Jurkat, Clone E6-1 (cell line): ENCODE results near the gene ING1.
"Not testable (repeated sequence)": the region's sequence is repeated elsewhere in the genome, so short reads cannot be mapped to it uniquely, and the experiment has no call there.

Experiments
- DNase-seq: peaks from one replicate; pipeline ENCODE4 v3.0.0-alpha.2; 2011; ENCODE audit warnings: low read depth, low spot score
- H3K4me3 ChIP-seq: 2 replicates; pipeline ENCODE4 v1.5.1; 2011; ENCODE audit warnings: mild to moderate bottlenecking, low read length, control low read depth, moderate library complexity

ING1 gene

DNA sequence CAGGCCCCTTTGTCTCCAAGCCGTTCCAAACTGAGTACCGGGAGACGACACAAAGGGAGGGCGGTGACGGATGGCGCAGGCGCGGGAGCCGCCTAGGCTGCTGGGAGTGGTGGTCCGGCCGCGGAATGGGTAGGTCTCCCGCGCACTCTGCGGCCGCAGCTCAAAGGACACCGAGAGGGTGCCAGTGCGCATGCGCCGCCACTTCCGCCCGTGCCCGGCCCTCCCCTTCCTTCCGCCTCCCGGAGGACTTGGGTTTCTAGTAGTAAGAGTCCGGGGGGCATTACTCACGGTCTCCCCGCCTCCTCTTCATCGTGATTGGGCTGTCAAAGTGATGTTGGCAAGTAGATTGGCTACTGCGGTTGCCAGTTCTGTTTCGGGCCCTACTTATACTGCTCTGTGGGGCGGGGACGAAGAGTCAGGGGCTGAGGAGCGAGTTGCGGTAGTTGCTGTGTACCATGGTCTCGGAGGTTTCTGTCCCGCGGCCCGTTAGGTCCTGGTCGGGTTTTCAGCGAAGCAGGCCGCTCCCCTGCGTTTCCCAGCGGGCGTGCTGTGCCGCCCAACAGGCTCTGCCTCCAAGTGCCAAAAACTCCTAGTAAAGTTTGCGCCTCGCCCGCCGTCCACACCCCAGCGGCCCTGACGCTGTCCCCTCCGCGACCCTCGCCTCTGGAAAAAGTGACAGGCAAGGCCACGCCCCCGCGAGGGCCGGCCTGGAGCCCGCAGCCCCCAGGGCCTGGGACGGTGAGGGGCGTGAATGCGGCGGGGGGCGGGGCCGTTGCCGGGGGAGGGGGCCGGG, 455 bp upstream of the ING1 start:
- peak overlapping the region; percentile 88 for H3K4me3 ChIP-seq
- peak; percentile 100 for DNase-seq

DNA sequence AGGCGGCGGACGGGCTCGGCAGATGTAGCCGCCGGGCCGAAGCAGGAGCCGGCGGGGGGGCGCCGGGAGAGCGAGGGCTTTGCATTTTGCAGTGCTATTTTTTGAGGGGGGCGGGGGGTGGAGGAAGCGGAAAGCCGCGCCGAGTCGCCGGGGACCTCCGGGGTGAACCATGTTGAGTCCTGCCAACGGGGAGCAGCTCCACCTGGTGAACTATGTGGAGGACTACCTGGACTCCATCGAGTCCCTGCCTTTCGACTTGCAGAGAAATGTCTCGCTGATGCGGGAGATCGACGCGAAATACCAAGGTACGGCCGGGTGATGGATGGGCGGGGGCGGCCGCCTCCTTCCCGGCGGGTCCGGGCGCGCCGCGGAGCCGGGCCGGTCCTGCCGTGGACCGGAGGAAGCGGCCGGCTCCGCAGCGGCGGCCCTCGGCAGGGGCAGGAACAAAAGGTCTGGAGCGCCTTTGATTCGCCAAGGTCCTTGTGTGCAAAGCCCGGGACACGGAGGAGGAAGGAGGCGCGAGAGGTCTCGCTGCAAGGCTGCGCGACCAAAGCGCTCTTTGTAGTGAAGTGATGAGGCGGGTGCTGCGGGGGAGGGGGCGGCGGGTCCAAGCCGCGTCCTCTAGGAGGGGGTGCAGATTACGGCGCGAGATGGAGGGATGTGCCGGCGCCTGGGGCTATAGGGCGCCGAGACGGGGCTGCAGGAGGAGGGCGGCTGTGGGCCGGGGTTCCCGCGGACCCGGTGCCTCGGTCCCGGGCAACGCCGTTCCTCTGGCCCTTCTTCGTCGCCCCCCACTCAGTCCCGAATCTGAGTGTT, 689 bp downstream of the ING1 start:
- H3K4me3 ChIP-seq, result peak overlapping the region; percentile 88
- no peak for DNase-seq

DNA sequence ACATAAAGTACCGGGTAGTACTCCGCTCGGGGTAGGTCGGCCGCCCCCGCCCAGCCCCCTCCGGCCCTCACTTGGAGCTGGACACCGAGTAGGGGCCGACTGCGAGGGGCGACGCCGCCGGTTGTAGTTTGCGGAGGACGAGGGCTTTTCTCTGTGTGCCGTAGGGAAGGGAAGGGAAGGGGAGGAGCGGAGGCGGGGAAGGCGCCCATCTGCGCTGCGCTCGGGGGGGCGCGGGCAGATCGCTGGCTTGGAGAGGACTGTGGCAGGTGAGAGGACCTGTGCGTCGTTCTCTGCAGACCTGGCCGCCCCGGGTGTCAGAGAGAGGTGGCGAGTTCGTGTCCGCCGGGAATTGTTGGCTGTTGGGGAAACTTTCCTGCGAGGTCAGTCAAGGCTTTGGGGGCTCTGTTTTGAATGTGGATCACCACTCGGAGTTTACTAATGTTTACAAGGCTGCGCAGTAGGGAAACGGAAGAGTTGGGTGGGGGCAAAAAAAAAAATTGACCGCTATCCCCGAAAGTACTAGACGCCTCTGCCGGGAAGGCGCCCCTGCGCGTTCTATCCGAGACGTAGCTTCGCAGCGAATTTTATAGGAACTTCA, 1.4 kb downstream of the ING1 start:
- DNase-seq, result no peak
- peak overlapping the region; percentile 88 for H3K4me3 ChIP-seq

DNA sequence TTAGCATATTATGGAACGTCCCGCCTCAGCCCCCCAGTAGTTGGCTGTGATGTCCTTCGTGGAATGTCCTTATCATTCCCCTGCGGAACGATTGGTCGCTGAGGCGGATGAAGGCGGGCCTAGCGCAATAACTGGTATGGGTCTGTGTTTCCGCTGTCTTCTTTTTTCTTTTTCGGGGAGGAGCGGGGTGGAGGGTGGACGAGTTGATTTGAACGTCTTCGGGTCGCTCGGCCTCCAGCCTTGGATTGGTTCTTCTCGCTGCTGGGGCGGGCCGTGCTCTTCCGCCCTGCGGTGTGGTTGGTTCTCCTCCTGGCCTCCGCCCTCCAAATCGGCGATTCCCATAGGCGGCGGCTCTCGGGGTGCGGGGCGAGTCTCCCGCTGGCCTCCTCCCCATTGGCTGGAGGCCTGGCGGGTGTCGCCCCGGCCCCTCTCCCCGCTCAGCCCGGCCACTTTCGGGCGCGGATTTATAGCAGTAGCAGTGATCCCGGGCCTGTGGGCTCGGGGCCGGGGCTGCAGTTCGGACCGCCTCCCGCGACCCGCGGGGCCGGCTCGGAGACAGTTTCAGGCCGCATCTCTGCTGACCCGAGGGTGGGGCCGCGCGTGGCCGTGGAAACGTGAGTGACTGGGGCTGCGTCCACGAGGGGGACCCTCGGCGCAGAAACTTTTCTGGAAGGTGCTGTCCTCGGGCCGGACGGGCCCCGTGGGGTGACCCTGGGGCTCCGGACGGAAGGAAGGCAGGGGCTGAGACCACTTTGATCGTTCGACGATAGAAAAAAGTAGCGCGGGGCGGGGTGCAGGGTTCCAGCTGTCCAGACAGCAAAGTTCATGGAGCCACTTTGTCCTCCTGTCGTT, 2.1 kb downstream of the ING1 start:
- DNase-seq, result peak; percentile 100
- H3K4me3 ChIP-seq, result peak overlapping the region; percentile 88

DNA sequence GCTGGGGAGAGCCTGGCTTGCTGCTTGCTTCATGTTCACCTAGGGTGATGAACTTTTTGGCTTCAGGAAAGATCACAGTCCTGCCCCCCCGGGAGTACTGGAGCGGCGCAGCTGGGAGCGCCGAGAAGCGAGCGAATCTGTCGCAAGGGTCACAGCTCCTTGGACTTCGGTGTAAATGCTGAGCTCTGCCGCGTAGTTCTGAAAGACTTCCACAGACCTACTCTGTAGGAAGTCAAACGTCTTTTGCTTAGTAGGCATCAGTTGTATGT, 2.7 kb downstream of the ING1 start:
- DNase-seq, result no peak
- peak overlapping the region; percentile 87 for H3K4me3 ChIP-seq

DNA sequence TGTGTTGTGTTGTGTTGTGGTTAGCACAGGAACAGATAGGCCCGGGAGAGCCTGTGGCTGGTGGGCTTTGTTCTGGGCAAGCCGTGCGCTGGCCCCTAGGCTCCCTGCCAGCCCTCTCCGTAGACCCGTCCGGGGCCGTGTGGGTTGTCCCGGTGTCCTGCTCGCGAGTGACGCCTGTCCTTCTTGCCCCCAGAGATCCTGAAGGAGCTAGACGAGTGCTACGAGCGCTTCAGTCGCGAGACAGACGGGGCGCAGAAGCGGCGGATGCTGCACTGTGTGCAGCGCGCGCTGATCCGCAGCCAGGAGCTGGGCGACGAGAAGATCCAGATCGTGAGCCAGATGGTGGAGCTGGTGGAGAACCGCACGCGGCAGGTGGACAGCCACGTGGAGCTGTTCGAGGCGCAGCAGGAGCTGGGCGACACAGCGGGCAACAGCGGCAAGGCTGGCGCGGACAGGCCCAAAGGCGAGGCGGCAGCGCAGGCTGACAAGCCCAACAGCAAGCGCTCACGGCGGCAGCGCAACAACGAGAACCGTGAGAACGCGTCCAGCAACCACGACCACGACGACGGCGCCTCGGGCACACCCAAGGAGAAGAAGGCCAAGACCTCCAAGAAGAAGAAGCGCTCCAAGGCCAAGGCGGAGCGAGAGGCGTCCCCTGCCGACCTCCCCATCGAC, 5.7 kb downstream of the ING1 start:
- no peak overlapping the region for H3K4me3 ChIP-seq
- no peak for DNase-seq

DNA sequence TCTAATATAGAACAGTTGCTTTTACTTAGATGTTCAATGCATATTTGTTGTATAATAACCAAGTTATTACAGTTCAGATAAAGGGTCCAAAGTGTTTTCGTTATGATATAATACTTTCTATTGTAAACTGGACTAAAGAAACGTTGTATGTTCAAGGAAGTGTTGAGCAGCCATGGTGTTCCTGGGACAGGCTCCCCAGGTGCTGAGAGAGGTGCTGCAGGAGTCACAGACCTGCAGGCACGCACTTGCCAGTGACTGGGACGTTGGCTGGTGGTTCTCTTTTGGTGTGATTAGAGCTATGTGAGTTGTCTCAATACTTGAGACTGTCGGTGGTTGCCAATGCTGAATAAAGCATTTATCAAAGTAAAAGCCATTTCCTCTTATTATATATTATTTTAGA, 9.5 kb downstream of the ING1 start:
- H3K4me3 ChIP-seq, result no peak overlapping the region
- DNase-seq, result no peak

DNA sequence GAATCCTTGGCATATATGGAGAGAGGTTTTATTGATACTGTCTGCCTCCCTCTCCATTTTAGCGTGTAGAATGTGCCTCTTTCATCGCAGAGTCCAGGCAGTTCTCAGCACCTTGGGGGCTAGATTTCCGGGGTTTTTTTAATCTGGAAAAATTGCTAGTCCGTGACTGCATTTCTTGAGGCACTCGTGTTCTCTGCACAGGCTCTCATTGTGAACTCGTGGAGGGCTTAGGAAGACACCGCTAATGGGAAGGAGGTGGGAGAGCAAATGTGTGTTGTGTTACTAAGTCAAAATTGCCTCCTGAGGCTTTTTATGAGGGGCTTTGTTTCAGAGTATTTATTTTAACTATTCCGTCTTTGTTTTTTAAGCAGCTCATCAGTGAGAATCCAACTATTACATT, 10.1 kb downstream of the ING1 start:
- no peak overlapping the region for H3K4me3 ChIP-seq
- no peak for DNase-seq

DNA sequence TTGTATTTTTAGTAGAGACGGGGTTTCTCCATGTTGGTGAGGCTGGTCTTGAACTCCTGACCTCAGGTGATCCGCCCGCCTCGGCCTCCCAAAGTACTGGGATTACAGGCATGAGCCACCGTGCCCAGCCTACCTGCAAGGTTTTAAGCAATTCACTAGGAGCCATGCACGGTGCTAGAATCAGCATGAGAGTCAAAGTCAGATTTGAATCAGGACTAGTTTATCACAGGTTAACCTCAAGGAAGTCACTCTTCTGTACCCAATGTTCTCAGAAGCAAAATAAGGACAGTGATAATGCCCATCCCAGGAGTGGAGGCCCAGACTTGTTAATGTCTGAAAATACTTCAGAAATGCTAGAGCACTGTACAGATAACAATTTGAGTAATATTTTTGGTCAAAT, 12.7 kb downstream of the ING1 start:
- not testable (repeated sequence) for DNase-seq
- peak overlapping the region; percentile 23 for H3K4me3 ChIP-seq

DNA sequence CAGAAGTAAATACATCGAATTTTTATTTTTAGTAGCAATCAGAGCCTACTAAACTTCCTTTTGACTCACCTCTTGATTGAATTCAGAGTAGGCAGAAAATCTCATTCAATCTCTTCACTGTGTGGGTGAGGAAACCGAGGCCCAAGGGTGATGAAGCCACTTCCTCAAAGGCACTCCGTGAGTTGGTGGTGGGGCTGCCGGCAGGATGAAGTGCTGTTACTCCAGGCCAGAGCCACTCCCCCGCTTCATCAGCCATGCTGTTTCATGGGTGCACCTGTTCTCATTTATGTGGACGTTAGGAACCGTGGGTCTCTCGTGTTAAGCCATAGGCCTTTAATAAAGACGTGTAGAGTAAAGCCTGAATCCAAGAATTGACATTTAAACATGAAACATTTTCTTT, 13.2 kb downstream of the ING1 start:
- H3K4me3 ChIP-seq, result peak overlapping the region; percentile 23
- peak; percentile 90 for DNase-seq

DNA sequence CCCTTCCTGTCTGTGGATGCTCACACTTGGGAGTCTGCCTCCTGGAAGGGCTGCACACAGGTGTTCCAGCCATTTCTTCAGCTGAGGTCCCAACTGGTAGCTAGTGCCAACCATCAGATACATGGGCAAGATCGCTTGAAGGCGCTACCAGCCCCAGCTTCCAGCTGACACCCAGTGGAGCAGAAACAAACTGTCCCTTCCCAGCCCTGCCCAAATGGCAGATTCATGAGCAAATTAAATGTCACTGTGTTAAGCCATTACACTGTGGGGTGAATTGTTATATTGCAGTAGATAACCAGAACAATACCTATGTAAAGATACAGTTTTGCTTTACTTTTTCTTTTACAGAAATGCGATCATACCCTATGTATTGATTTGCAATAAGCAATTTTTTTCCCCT, 17.6 kb downstream of the ING1 start:
- no peak overlapping the region for H3K4me3 ChIP-seq
- no peak for DNase-seq

DNA sequence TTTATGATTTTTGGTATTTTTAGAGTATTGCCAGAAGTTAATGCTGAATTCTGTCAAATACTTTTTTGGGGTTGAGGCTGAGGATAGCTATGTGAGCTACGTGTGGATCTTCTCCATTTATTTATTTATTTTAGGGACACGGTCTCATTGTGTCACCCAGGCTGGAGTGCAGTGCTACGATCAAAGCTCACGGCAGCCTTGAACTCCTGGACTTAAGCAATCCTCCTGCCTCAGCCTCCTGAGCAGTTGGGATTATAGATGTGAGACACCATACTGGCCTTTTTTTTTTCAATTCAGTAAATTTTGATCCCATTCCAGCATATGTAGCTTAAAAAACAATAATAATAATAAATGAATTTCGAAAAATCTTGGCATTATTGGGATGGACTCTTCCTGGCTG, 21.1 kb downstream of the ING1 start:
- no peak overlapping the region for H3K4me3 ChIP-seq
- no peak for DNase-seq

DNA sequence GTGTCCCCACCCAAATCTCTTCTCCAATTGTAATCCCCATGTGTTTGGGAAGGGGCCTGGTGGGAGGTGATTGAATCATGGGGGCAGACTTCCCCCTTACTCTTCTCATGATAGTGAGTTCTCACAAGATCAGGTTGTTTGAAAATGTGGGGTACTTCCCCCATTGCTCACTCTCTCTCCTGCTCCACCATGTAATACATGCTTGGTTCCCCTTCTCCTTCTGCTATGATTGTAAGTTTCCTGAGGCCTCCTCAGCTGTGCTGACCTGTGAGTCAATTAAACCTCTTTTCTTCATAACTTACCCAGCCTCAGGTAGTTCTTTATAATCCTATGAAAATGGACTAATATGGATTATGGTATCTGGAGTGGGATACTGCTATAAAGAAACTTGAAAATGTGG, 24.1 kb downstream of the ING1 start:
- DNase-seq, result no peak
- no peak overlapping the region for H3K4me3 ChIP-seq

DNA sequence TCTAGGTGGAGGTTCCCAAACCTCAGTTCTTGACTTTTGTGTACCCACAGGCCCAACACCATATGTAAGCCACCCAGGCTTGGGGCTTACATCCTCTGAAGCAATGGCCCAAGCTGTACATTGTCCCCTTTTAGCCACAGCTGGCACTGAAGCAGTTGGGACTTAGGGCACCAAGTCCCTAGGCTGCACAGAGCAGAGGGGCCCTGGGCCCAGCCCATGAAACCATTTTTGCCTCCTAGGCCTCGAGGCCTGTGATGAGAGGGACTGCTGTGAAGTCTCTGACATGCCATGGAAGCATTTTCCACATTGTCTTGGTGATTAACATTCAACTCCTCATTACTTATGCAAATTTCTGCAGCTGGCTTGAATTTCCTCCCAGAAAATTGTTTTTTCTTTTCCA, 30.2 kb downstream of the ING1 start:
- DNase-seq, result no peak
- no peak overlapping the region for H3K4me3 ChIP-seq

DNA sequence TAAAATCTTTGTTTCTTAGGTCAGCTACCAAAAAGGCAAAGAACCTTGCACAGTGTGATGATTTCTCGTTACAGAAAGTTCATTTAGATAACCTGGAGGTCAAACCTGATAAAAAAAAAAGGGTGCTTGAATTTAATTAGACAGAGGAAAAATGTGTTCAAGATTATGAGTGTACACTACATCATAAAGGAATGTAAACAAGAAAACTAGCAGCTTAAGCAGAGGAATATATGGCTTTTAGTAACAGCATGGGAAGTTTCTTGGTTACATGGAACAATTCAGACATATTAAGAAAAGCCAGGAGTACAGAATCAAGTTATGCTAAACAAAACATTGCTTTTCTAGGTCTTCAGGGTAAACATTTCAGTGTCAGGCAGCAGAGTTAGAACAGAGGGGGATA, 32.9 kb downstream of the ING1 start:
- no peak overlapping the region for H3K4me3 ChIP-seq

DNA sequence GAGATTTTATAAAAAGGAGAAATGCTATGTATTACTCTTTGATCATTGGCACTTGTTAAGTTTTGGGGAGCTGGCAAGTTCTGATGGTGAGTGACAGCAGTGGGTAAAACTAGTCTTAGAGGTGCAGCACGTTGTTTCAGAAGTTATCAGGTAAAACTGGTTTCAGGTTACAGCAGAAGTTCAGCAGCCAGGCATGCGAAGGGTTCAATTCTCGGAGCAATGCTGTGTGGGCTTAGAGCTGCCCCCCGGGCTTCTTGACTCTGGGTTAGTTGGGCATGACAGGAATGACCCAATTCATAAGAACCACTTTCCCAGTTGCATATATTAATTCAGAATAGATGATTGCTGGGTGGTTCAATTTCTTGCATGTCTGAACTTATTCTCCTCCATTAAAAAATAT, 34.8 kb downstream of the ING1 start:
- no peak overlapping the region for H3K4me3 ChIP-seq

More for the DNA sequence above, 32.9 kb downstream of the ING1 start:
- DNase-seq, result no peak

DNA sequence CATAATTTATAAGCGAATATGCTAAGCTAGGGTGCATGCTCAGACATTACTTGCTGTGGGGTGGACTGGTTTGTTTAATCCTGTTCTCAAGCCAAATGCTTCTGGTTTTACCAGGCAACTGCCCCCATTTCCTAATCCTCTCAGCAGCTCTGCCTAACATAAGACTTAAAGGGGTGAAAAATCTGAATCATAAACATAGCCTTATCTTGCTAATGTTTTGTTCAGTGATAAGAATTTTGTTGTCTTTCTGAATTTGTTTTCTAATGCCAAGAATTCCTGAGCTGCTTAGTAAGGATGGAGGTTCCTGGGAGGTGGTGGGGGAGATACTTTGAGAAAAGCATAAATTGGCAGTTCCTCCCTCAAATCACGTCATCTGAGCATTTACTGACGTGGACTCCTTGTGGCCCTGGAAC, 42.7 kb downstream of the ING1 start:
- H3K4me3 ChIP-seq, result no peak overlapping the region
- DNase-seq, result no peak

More for the DNA sequence above, 34.8 kb downstream of the ING1 start:
- no peak for DNase-seq

DNA sequence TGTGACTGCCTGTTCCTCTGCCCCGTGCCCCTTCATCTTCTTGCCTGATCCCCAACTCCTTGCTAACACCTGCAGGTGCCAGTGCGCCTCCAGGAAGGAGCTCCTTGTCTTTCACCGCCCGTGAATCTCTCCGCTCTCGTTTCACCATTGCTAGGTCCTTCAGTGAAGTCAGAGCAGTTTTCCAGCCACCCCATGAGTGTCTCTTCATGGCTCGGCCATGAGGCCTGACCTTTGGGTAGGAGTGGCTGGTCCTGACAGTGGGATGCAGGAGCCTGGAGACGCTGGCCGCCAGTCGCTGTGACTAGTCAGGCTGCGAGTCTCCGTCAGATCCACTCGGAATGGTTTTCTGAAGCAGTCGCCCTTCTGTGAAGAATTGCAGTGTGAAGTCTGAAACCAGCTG, 43.8 kb downstream of the ING1 start:
- DNase-seq, result no peak
- H3K4me3 ChIP-seq, result no peak overlapping the region

DNA sequence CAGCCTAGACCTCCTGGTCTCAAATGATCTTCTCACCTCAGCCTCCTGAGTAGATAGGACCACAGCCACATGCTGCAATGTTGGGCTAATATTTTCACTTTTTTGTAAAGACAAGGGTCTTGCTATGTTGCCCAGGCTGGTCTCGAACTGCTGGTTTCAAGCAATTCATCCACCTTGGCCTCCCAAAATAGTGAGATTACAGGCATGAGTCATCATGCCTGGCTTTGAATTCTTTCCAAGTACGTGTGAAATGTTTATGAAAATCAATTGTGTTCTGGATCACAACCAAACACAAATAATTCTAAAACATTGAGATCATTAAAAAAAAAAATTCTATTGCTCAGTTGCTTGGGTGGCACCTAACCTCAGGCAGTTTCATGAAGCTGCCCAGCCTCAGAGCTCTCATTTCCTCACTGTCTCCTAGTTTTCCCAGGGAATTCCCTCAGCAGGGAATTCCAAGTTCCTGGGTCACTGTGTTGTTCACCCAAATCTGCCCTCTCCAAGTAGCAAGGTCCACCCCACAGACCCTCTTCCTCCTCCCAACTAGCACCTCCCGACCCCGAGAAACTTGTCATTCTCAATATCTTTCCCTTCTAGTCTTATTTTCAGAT, 44.8 kb downstream of the ING1 start:
- H3K4me3 ChIP-seq, result no peak overlapping the region
- no peak for DNase-seq
